Lung (tissue), 12 donors: ENCODE results near the gene MCOLN3. TPM values are rescaled to one million over a fixed set of nuclear protein-coding genes. Genes with fewer than 3 reads are reported as not detected.
"Not testable (repeated sequence)": the region's sequence is repeated elsewhere in the genome, so short reads cannot be mapped to it uniquely, and the experiment has no call there.

Experiments
- ATAC-seq: fragments of 200-7000 bp; cut with Tn5 transposase; one replicate; pipeline ENCODE4 v1.9.1; 2020; ENCODE audit warnings: moderate number of reproducible peaks; ENCODE audit not compliant: insufficient read depth, low FRiP score
- DNase-seq, 3 donors: peaks; one replicate each; pipeline ENCODE4 v3.0.0-alpha.2; 2013 to 2017
- H3K27ac ChIP-seq, 2 donors: one replicate each; pipeline ENCODE4 v1.5.1; 2013; ENCODE audit warnings: mild to moderate bottlenecking in 2 of 2, moderate library complexity in 2 of 2, control low read depth in 1 of 2, inconsistent platforms in 1 of 2, low read depth in 1 of 2, low read length in 1 of 2
- H3K27me3 ChIP-seq, 3 donors: one replicate each; pipeline ENCODE4 v1.5.1; 2013; ENCODE audit warnings: low read length in 2 of 3; ENCODE audit not compliant: control insufficient read depth in 3 of 3, insufficient read depth in 3 of 3
- H3K36me3 ChIP-seq, 4 donors: one replicate each; pipeline ENCODE4 v1.5.1; 2013; ENCODE audit warnings: low read length in 4 of 4, mild to moderate bottlenecking in 1 of 4, moderate library complexity in 1 of 4; ENCODE audit not compliant: control insufficient read depth in 4 of 4, insufficient read depth in 4 of 4
- H3K4me1 ChIP-seq, 5 donors: one replicate each; pipeline ENCODE4 v1.5.1; 2013; ENCODE audit warnings: low read length in 5 of 5, mild to moderate bottlenecking in 2 of 5, moderate library complexity in 1 of 5; ENCODE audit not compliant: control insufficient read depth in 5 of 5, insufficient read depth in 5 of 5
- H3K4me3 ChIP-seq: one replicate; pipeline ENCODE4 v1.5.1; 2013; ENCODE audit warnings: mild to moderate bottlenecking, control low read depth, moderate library complexity
- H3K9ac ChIP-seq, 2 donors: one replicate each; pipeline ENCODE4 v1.5.1; 2013; ENCODE audit warnings: low read length in 2 of 2, control low read depth in 1 of 2; ENCODE audit not compliant: insufficient read depth in 1 of 2
- H3K9me3 ChIP-seq, 4 donors: one replicate each; pipeline ENCODE4 v1.5.1; 2013; ENCODE audit warnings: low read length in 3 of 4, mild to moderate bottlenecking in 1 of 4, moderate library complexity in 1 of 4; ENCODE audit not compliant: control insufficient read depth in 4 of 4, insufficient read depth in 3 of 4
- CTCF ChIP-seq: IDR thresholded peaks from 2 replicates; pipeline ENCODE4 v1.5.1; 2012; ENCODE audit warnings: mild to moderate bottlenecking; ENCODE audit errors: control extremely low read depth, extremely low read depth
- WGBS, 2 donors: extraction: QIAGEN DNeasy Blood & Tissue Kit; methylation state at CpG; one replicate each; pipeline ENCODE4 v1.1.7; 2013; 5-methylcytosine and 5-hydroxymethylcytosine counted together
- polyA plus RNA-seq, 2 donors: library from polyadenylated mRNA; stranded (reverse); fragments of 200-250 nt; gene quantifications; one replicate each; pipeline ENCODE4 v1.2.1, GENCODE V29; 2013
- total RNA-seq, 2 donors: library from RNA; depleted of rRNA in 1 of 2; stranded (reverse); fragments of >200 nt in 1 of 2; gene quantifications; one replicate each; pipeline ENCODE4 v1.2.1, GENCODE V29; 2014 to 2021
- donor health status: control.
- donor health status: control.
- donor health status: Bipolar disorder and iron deficiency.
- donor health status: healthy.
- donor health status: DM: yes; HTN: yes; CAD: no.

MCOLN3 gene
- total and polyA plus RNA-seq, 4 donors = 0.68 to 4.5 (median 2.5) TPM

- DNase-seq (no peak), ATAC-seq (no peak)
- H3K4me1 ChIP-seq = no peaks in the 10 kb centered on the region
- 16 to 46% methylated on average over 2 of the region's 2 CpGs for WGBS, 2 donors
- no peak for TF ChIP-seq CTCF
- no peaks in the 10 kb centered on the region for H3K27me3 ChIP-seq
- H3K9ac ChIP-seq = no peak overlapping the region
- H3K9me3 ChIP-seq = no peaks in the 10 kb centered on the region
- H3K27ac ChIP-seq = no peak overlapping the region
- H3K36me3 ChIP-seq = no peaks in the 10 kb centered on the region
- no peak overlapping the region for H3K4me3 ChIP-seq
Measured at GRCh38 chr1:84988588-84988987, 59.7 kb downstream of the MCOLN3 start.

- H3K27me3 ChIP-seq, H3K27ac ChIP-seq, H3K9me3 ChIP-seq, DNase-seq, H3K36me3 ChIP-seq, H3K4me3 ChIP-seq, ATAC-seq, H3K9ac ChIP-seq, H3K4me1 ChIP-seq: not testable (repeated sequence)
- WGBS, 2 donors = 90 to 91% methylated on average over 3 of the region's 3 CpGs
Measured at GRCh38 chr1:84986561-84986960, 61.7 kb downstream of the MCOLN3 start.

GRCh38 chr1:84985365-84985764 is 62.9 kb downstream of the MCOLN3 start:
- no peak for ATAC-seq
- Histone ChIP-seq H3K36me3 (no peaks in the 10 kb centered on the region), H3K27me3 (no peaks in the 10 kb centered on the region), H3K4me3 (no peak overlapping the region), H3K4me1 (no peaks in the 10 kb centered on the region), H3K9me3 (no peaks in the 10 kb centered on the region), H3K9ac (no peak overlapping the region), H3K27ac (no peak overlapping the region)
- TF ChIP-seq CTCF = no peak
- DNase-seq = no peak

GRCh38 chr1:84982395-84982794 is 65.9 kb downstream of the MCOLN3 start:
- Histone ChIP-seq H3K9me3 (no peaks in the 10 kb centered on the region), H3K27ac (no peak overlapping the region), H3K4me3 (no peak overlapping the region), H3K4me1 (no peaks in the 10 kb centered on the region), H3K36me3 (no peaks in the 10 kb centered on the region), H3K27me3 (no peaks in the 10 kb centered on the region), H3K9ac (no peak overlapping the region)
- no peak for ATAC-seq
- WGBS, 2 donors = 90 to 97% methylated on average over 2 of the region's 2 CpGs
- DNase-seq = no peak
- TF ChIP-seq CTCF = no peak
